GM18517 (cell line): ENCODE results near the gene ACTRT2.

Source experiments
- ATAC-seq: cut with Tn5 transposase; IDR thresholded peaks from one replicate; pipeline ENCODE4 v1.9.1; 2021; ENCODE audit warnings: mild to moderate bottlenecking, moderate library complexity; ENCODE audit not compliant: unreplicated experiment

ACTRT2 gene

DNA sequence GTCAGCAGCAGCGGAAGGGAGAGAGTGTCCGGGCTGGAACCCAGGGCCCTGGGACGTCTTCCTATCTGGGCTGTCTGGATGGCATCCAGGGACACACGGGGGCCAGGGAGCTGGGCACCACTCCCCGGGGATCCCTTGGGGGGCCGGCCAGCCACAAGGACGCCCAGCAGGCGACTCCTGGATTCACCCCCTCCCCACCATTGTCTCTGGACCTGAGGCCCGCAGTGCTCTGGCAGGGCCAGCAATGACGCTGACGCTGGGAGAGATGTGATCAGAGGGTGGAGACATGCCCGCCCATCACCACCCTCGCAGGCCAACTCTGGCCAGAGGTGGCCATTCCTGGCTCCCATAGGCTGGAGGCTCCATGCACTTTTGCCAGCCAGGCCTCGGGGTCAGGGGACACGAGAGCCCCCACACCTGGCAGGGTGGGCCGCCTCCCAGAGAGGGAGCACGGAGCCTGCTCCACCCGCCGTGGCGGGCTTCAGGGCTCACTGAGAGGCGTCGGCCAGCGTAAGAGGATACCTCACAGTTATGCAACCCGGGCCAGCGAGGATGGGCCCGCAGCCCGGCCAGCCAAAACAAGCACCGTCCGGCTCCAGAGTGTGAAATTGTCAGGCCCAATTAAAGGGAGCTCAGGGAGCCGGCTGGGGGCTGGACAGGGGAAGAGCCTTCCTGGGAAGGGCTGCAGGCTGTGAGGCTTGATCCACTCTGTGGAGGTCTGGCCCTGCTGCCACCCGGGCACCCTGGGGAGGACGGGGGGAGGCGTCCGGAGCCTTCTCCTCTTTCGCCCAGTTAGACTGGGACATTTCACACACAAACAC is 10.3 kb downstream of the ACTRT2 start:
- ATAC-seq = no peak

DNA sequence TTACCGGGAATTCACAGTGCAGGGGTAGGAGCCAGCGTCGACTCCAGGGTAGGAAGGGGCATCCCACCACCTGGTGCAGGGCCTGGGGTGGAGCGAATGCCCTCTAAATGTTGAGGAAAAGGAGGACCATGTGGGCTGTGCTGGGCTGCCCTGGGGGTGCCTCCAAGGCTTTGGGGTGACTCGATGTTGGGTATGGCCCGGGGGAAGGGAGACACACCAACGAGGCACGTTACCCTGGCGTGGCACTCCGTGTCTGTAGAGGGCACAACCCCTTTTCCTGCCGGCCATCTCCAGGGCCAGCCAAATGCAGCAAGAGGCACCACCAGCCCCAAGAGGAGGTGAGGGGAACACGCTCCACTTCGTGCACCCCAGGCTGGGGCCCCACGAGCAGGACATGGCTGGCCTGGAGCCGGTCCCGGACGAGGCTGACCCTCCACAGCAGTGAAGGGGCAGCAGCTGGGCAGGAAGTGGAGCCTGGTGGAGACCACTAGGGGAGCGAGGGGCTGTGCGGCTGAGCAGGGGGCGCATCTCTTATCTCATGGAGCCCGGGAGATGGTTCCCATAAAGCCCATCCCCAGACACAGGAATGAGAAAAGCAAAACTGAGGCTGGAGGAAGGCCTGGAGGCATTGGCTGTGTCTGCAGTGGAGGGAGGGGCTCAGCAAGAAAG is 11.2 kb downstream of the ACTRT2 start:
- no peak for ATAC-seq

DNA sequence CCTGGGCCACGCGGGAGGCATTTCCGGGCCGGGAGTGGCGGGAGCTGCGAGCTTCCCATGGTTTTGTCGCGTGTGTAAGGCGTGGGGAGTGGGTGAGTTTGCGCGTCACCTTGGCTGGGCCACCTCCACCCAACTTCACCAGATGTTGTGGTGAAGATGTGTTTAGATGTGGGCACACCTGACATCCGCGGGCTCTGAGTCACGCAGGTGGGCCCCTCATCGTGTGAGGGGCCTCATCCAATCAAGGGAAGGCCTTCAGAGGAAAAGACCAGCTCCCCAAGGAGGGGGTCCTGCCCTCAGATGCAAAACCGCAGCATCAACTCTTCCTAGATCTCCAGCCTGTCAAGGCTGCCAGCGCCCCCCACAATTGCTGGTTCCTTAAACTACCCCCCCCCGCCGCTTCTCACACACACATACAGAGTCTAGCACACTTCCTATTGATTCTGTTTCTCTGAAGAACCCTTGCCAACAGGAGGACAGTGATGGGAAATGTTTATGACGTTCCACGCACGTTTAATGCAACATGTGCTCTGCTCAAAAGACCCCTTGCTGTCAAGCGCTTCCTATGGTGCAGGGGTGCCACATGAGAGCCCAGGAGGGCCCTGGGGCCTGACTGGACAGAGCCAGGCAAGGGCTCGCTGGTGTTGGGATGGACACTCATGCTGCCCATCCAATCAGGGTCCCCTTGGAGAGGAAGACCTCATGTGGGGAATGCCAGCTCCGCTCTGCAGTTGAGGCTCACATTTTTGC is 11.9 kb downstream of the ACTRT2 start:
- ATAC-seq = no peak

DNA sequence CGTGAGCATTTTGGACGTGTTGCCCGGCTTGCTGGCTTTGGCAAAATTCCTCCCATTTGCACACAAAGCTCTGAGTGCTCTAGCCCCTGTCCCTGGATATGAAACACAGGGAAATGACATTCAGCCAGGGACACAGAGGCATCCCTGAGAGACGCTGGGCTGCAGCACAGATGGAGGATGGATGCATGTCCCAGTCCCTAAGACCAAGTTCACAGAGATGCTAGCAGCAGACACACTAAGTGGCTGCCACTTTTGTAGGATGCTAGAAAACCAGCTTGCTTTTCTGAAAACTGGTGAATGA is 12.5 kb downstream of the ACTRT2 start:
- no peak for ATAC-seq

DNA sequence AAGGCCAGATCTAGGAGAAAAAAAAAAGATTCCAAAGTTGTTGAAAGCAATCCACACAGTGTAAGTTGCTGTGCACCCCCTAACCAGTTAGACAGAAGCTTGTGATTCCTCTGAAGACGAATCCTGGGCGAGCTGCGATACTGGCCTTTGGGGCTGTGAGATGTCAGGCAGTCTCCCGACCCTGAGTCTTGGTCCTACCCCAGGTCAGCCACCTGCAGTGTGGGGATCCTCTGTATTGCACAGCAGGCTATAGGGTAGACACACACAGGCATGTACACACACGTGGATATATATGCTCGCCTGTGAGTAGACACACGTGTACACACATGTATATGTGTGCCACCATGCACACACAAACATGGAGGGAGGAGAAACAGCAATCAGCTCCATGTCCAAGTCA is 12.9 kb downstream of the ACTRT2 start:
- no peak for ATAC-seq

DNA sequence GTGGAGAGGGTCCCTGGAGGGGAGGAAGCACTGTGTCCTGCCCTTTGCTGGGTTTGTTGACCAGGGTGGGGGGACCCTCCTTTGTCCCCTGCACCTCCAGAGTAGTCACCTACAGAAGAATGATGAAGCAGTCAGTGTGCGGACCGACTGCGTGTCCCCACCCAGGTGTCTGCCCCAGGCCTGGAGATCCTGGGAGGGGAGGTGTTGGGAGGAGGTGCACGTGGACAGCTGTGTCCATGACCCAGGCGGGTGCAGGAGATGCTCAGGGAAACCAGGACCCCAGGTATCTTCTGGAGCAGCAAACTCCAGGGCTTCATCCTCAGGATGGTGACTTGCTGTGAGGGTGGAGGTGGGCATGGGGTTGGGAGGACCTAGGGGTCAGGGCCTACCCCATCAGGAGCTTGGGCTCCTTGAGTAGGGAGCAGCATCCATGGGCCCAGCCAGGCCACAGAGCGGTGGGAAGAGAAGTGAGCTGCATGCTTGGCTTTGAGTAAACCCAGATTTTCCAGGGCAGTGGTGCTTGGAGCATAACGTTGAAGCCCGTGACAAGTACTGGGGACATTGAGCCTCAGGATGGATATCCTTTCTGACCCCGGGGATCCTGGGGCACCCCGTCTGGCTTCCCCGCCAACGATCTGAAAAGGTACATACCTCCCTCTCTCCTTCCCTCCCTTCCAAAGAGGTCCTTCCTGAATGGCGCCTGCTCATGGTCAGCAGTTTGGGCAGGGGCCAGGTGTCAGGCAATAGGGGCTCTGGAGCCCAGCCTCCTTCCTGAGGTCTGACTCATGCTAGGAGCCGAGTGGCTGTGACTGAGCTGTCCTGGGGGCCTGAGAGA is 13.7 kb downstream of the ACTRT2 start:
- no peak for ATAC-seq

DNA sequence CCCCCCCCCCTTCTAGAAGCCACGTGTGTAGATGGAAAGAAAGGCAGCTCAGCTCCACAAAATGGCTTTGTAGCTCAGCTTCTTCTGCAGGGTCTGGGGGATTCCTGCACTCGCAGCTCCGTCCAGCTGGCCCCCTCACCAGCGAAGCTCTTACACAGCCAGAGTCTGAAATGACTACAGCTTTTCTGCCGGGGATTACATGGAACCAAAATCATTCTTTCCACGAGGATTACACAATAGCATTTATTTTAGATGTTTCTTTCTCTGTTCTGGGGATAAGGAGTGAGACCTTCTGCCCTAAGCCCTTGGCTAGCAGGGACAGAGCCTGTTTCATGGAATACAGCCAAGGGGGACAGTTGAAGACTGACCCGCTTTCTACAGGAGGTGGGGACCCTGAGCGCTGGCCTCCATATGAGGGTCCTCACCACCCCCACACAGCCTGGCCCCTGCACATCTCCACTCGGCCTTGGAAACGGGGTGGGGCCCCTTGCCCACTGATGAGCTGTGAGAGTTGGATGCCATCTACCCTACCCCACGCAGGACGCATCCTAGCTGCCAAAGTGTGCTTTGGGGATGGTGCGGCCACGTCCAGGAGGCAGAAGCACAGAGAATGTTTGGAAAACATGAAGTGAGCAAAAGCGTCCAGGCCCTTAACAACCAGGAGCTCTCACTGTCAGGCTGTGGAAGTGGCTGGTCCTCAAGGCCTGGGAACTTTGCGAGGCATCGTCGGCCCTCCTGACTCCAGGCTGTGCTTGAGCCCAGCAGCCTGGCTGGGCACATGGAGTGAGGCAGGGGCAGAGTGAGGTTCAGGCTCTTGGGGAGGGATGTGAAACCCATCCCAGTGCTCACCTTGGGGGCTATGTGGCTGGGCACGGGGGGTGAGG is 14.5 kb downstream of the ACTRT2 start:
- no peak for ATAC-seq

DNA sequence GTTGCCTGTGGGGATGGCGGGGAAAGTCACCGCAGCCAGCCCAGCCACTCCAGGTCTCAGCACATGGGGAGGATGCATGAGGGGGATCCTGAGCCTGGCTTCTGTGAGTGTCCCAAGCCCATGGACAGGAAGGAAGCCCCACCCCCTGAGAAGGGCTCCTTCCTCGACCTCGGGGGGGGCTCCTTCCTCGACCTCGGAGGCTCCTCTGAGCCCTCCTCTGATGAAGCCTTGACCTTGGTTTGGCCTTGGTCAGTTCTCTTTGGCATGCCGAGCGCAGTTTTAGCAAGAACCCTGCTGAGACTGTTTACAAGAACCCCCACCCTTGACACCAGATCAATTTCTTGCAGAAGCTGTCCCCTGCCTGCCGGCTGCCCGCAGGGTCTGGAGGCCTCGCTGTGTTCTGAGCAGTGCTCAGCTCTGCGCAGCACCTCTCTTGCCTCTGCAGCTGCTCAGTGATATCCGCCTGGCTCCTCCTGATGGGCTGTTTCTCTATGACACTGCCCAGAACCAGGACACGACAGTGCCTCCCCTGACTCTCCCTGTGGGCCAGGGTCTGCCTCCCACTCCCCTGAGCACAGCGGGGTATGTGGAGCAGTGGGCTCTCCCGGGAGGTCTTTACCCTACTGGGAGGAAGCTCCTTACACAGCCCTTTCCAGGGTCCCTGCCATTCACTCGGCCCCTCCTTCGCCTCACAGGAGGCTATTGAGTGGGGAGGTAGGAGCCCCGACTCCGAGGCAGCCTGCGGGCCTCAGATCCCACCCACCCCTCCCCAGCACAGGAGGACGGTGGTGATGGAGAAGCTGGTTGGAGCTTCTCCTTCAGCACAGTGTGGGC is 15.4 kb downstream of the ACTRT2 start:
- no peak for ATAC-seq

DNA sequence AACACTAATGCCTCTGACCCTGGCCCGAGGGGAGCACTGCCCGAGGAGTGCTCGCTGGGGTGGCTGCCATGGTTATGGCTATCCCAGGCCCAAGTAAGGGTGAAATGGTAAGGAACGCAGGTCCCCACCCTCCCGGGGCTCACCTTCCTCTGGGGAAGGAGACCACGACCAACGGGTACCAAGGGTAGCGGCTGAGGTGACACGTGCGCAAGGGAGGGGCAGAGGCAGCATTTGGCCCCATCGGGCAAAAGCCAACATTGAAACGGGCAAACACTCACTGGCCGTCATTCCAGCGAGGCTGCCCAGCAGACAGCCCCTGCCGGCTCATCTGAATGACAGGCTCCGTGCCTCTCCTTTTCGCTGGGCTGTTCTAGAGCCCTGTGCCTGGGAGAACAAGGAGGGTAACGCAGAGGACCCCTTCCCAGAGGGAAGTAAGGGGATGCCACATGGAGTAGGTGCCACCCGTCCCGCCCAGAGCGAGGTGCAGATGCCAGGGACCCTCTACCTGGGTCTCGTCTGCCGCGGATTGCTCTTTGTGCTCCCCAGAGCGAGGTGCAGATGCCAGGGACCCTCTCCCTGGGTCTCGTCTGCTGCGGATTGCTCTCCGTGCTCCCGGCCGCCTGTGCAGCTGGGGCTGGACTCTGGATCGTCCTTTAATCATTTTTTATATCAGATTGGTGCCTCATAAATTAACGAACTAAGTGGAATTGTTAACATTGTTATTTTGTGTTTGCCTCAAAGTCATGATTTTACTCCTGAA is 16.2 kb downstream of the ACTRT2 start:
- no peak for ATAC-seq

DNA sequence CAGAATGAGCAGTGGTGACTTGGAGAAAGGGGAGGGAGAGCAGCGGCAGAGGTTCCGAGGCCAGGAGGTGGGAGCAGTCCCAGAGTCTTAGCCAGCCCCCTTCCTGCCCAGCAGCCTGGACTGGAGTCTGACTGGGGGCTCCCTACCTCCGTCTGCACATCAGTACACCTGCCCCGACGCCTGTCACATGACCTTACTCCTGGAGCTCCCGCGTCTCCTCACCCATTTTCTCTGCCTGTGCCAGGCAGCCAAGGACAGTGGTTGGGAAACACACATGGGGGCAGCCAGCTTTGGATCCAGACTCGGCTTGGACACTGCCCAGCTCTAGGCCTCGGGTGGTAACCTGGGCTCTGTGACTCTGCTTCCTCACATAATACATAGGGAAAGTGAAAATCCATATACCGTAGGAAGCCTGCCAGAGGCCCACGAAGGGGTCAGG is 16.9 kb downstream of the ACTRT2 start:
- ATAC-seq = no peak

DNA sequence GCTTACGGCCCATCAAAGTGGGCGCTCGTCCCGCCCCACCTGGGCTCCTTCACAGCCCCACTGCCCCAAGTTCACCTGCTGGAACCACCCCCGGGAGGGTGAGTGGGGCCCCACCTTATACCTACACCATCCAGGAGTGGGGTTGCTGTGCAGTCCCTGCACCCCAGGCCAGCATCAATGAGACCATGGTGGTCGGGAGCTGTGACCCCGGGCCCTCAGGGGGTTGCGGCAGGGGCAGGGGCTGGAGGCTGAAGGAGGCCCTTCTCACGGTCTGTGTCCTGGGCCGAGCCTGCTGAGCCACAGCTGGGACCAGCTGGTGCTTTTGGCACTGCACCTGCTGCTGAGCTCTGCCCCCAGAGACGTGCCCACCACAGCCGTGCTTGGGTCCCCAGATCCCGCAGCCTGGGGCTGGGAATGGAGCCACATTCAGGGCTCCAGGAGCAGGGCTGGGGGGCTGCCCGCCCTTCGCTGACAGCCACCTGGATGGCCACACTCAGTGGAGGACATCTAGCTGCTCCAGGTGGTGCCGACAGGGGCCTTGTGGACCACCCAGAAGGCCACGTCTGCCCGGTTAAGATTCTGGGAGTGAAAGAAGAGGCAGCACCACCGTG is 17.4 kb downstream of the ACTRT2 start:
- no peak for ATAC-seq

DNA sequence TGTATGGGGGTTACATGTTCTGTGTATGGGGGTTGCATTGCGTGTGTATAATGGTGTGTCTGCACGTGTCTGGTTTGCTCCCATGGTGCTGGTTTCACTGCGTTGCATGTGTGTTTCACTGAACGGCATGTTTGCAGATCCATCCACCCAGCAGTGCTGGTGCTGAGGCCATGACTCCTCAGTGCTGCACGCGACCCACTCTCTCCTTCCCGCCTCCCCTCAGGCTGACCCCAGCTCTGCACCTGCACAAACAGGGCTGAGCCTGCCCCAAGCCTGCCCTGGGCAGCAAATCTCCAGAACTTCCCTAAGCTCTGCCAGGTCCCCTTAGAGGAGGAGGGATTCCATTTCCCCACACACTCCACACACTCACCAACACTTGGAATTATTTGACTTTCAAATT is 18.7 kb downstream of the ACTRT2 start:
- no peak for ATAC-seq

DNA sequence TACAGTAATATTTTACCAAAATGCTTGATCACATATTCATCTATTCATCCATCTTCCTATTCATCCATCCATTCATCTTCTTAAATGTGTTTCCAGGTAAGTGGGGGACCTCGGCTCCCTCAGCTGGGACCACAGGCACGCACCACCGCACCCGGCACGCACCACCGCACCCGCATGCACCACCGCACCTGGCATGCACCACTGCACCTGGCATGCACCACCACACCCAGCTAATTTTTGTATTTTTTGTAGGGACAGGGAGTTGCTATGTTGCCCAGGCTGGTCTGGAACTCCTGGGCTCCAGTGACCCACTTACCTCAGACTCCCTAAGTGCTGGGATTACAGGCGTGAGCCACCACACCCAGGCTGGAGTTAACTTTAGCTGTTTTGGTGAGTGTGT is 21.2 kb downstream of the ACTRT2 start:
- ATAC-seq = no peak

DNA sequence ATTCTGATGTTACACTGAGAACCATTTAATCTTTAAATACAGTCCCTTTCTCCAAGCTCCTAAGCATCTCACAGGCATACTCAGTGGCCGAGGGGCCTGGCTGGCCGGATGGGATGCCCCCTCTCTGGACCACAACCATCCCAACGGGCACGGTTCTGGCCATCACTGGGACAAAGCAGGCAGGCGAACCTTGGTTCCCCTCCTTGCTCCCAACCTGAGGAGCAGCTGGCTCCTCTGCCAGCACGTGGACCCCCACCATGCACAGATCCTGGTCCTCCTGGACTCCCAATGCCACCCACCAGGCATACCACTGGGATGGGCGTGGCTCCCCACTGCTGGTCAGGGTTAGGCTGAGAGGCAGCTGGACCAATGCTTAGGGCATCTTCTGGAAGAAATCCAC is 27.9 kb downstream of the ACTRT2 start:
- no peak for ATAC-seq

DNA sequence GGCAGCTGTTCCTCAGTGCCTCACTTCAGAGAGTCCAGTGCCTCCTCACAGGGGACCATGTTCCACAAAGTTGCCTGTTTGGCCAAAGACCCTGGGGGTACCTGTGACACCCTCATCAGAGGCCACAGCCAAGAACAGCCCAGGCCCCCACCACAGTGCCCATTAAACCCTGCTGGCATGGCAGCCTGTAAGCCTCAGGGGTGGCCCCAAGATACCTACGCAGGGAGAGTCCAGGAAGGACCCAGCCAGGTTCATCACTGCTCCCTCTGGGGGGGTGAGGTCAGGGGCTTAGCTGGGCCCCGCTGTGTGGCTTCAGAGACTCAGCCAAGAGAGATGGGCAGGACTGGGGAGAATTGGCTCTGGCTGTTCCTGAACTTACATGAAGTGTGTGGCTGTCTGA is 28.6 kb downstream of the ACTRT2 start:
- no peak for ATAC-seq

DNA sequence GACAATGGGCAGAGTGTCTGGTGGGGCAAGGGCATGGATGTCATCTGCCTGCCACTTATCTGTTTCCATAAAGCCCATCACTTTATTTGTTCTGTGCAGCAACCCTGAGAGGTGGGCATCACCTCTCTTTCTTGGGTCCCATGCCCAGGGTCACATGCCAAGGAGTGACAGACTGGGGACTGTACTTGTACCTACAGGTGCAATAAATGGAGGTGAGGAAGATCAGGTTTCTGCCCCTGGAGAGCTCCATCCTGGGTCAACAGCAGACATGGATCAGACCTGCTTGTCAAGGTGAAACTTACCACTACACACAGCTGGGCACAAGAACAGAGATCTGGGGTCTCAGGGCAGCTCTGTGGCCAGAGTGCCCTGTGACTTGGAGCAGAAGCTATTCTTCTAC is 29.3 kb downstream of the ACTRT2 start:
- no peak for ATAC-seq

DNA sequence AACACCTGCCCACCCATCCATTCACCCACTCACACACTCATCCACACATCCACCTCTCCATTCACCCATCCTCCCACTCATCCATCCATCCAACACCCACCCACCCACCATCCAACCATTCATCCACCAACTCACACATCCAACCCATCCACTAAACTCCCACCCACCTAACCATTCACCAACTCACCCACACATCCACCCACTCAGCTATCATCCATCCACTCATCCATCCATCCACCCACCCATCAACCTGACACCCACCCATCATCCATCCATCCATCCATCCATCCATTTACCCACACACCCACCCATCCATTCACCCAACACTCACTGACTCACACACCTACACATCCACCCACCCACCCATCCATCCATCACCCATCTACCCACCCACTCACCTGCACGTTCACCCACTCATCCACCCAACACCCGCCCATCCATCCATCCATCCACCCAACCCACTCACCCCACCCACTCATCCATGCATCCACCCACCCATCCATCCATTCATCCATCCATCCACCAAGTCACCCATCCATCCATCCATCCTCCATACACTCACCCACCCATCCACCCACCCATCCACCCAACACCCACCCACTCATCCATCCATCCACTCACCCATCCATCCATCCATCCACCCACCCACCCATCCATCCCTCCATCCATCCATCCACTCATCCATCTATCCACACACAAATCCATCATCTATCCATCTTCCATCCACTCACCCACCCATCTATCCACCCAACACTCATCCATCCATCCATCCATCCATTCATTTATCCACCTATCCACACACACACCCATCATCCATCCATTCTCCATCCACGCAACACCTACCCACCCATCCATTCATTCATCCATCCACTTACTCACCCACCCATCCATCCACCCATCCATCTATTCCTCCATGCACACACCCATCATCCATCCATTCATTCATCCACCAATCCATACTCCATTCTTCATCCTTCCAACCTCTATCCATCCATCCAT is 30.3 kb downstream of the ACTRT2 start:
- no peak for ATAC-seq
